HT-29 (cell line): Measurements from ENCODE around the gene NEBL. TPM values are rescaled to one million over a fixed set of nuclear protein-coding genes. Genes with fewer than 3 reads are reported as not detected.

Experiments used
- DNase-seq: peaks from one replicate; pipeline ENCODE4 v3.0.0-alpha.2; 2015; ENCODE audit warnings: low spot score
- total RNA-seq: library from RNA; depleted of rRNA; stranded (reverse); fragments of >200 nt; shearing (Covaris generic); gene quantifications from 2 replicates; pipeline ENCODE4 v1.2.3, GENCODE V29; 2014

Gene NEBL
- total RNA-seq, 1 experiment from 2014 or later = 2.2 TPM

GRCh38 chr10:20901110-20901509 is 4.0 kb upstream of the NEBL start:
- no peak for DNase-seq

- no peak for DNase-seq
Observed at GRCh38 chr10:20898866-20899535, 1.9 kb upstream of the NEBL start.

- no peak for DNase-seq
Observed at GRCh38 chr10:20893297-20893696, 3.8 kb downstream of the NEBL start.

GRCh38 chr10:20892796-20893195 is 4.3 kb downstream of the NEBL start:
- no peak for DNase-seq

- DNase-seq = no peak
Observed at GRCh38 chr10:20892011-20892585, 5.0 kb downstream of the NEBL start.

- no peak for DNase-seq
Observed at GRCh38 chr10:20891338-20891714, 5.8 kb downstream of the NEBL start.

- no peak for DNase-seq
Observed at GRCh38 chr10:20890491-20891337, 6.4 kb downstream of the NEBL start.

GRCh38 chr10:20890009-20890408 is 7.1 kb downstream of the NEBL start:
- DNase-seq = no peak

- no peak for DNase-seq
Observed at GRCh38 chr10:20888620-20889330, 8.3 kb downstream of the NEBL start.

GRCh38 chr10:20887706-20888555 is 9.2 kb downstream of the NEBL start:
- DNase-seq = no peak

GRCh38 chr10:20885678-20886077 is 11.4 kb downstream of the NEBL start:
- no peak for DNase-seq

- no peak for DNase-seq
Observed at GRCh38 chr10:20883552-20883951, 13.6 kb downstream of the NEBL start.

GRCh38 chr10:20882091-20882490 is 15.0 kb downstream of the NEBL start:
- no peak for DNase-seq

- DNase-seq = peak; percentile 35
Observed at GRCh38 chr10:20879136-20879535, 18.0 kb downstream of the NEBL start.

GRCh38 chr10:20877986-20878983 is 18.8 kb downstream of the NEBL start:
- peak; percentile 13 for DNase-seq

GRCh38 chr10:20877554-20877953 is 19.6 kb downstream of the NEBL start:
- DNase-seq = no peak

- no peak for DNase-seq
Observed at GRCh38 chr10:20874261-20874660, 22.9 kb downstream of the NEBL start.

- DNase-seq = no peak
Observed at GRCh38 chr10:20871970-20872369, 25.1 kb downstream of the NEBL start.

- DNase-seq = no peak
Observed at GRCh38 chr10:20870834-20871233, 26.3 kb downstream of the NEBL start.

GRCh38 chr10:20863008-20863407 is 34.1 kb downstream of the NEBL start:
- DNase-seq = no peak
